Fibroblast of the aortic adventitia (primary cell): Measurements from ENCODE around the gene NDUFAF5. TPM values are rescaled to one million over a fixed set of nuclear protein-coding genes. Genes with fewer than 3 reads are reported as not detected.

ENCODE experiments used
- DNase-seq: peaks from one replicate; pipeline ENCODE4 v3.0.0-alpha.2; 2010; ENCODE audit warnings: low read depth
- H3K4me3 ChIP-seq: 2 replicates; pipeline ENCODE4 v1.5.1; 2011; ENCODE audit warnings: low read depth, mild to moderate bottlenecking, control low read depth, low read length, moderate library complexity
- CTCF ChIP-seq: IDR thresholded peaks from 2 replicates; pipeline ENCODE4 v1.5.1; 2011; ENCODE audit warnings: mild to moderate bottlenecking, low read length, control low read depth, inconsistent platforms; ENCODE audit not compliant: insufficient read depth
- total RNA-seq: library from RNA; depleted of rRNA; stranded (reverse); fragments of >200 nt; gene quantifications from 2 replicates; pipeline ENCODE4 v1.2.3, GENCODE V29; 2012; ENCODE audit warnings: low replicate concordance

The NDUFAF5 gene
- total RNA-seq, 1 donor: 13.9 TPM

- DNase-seq: no peak
- no peak for TF ChIP-seq CTCF
- H3K4me3 ChIP-seq: no peak overlapping the region
Observed at GRCh38 chr20:13778827-13779226, 6.0 kb upstream of the NDUFAF5 start.

- TF ChIP-seq CTCF: no peak
Observed at GRCh38 chr20:13783528-13783927, 1.3 kb upstream of the NDUFAF5 start.

GRCh38 chr20:13784271-13784892, 446 bp upstream of the NDUFAF5 start:
- DNase-seq: no peak

More at GRCh38 chr20:13783528-13783927, 1.3 kb upstream of the NDUFAF5 start:
- peak overlapping the region; percentile 95 for H3K4me3 ChIP-seq
- no peak for DNase-seq

GRCh38 chr20:13786143-13786828, 1.5 kb downstream of the NDUFAF5 start:
- no peak for TF ChIP-seq CTCF
- peak overlapping the region; percentile 95 for H3K4me3 ChIP-seq
- no peak for DNase-seq

More at GRCh38 chr20:13784271-13784892, 446 bp upstream of the NDUFAF5 start:
- H3K4me3 ChIP-seq: peak overlapping the region; percentile 95
- TF ChIP-seq CTCF: no peak

GRCh38 chr20:13788167-13788834, 3.5 kb downstream of the NDUFAF5 start:
- DNase-seq: peak; percentile 64

GRCh38 chr20:13790708-13791107, 5.9 kb downstream of the NDUFAF5 start:
- H3K4me3 ChIP-seq: no peak overlapping the region
- DNase-seq: no peak
- TF ChIP-seq CTCF: no peak

More at GRCh38 chr20:13788167-13788834, 3.5 kb downstream of the NDUFAF5 start:
- H3K4me3 ChIP-seq: no peak overlapping the region
- TF ChIP-seq CTCF: peak; percentile 69
